Measurements from ENCODE around the gene NBEAL2.

DNA sequence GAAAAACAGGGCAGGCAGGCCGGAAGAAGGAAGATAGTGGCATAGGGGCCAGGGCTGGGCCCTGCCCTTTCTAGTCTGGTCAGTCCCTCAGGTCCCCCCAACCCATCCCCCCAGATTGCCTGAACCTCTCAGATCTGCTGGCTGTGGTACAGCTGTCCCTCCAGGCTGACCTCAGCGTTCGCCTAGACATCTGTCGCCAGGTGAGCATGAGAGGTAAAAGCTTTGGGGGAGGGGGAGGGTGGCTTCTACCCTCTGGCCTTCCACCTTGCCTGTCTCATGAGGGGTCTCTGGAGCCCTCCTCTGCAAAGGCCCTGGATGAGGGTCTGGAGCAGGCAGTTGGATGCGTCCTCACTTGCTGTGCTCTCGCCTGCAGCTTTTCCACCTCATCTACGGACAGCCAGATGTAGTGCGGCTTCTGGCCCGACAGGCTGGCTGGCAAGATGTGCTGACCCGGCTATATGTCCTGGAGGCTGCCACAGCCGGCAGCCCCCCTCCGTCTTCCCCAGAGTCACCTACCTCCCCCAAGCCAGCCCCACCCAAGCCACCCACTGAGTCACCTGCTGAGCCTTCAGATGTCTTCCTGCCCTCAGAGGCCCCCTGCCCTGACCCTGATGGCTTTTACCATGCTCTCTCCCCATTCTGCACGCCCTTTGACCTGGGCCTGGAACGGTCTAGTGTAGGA is 20.2 kb downstream of the NBEAL2 start:
- TF ChIP-seq, protein P1, sequence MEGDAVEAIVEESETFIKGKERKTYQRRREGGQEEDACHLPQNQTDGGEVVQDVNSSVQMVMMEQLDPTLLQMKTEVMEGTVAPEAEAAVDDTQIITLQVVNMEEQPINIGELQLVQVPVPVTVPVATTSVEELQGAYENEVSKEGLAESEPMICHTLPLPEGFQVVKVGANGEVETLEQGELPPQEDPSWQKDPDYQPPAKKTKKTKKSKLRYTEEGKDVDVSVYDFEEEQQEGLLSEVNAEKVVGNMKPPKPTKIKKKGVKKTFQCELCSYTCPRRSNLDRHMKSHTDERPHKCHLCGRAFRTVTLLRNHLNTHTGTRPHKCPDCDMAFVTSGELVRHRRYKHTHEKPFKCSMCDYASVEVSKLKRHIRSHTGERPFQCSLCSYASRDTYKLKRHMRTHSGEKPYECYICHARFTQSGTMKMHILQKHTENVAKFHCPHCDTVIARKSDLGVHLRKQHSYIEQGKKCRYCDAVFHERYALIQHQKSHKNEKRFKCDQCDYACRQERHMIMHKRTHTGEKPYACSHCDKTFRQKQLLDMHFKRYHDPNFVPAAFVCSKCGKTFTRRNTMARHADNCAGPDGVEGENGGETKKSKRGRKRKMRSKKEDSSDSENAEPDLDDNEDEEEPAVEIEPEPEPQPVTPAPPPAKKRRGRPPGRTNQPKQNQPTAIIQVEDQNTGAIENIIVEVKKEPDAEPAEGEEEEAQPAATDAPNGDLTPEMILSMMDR (IDR thresholded peaks at IDR 0.05; ENCODE audit: low read length): no peak
- TF ChIP-seq EZH2 (IDR thresholded peaks at IDR 0.05; ENCODE audit: borderline replicate concordance, low read length): no peak
